HT1080 (cell line): ENCODE results near the gene GAA. TPM values are rescaled to one million over a fixed set of nuclear protein-coding genes. Genes with fewer than 3 reads are reported as not detected.

ENCODE experiments used
- small RNA-seq: library from RNA; depleted of rRNA; stranded (forward); fragments of <200 nt; gene quantifications from one replicate; pipeline ENCODE3, GENCODE V24; 2014
- total RNA-seq: library from RNA; depleted of rRNA; stranded (reverse); fragments of >200 nt; shearing (Covaris generic); gene quantifications from 2 replicates; pipeline ENCODE4 v1.2.3, GENCODE V29; 2014; rRNA removed

The GAA gene
- total RNA-seq, 1 experiment from 2014 or later, result 10.0 TPM

Small RNA genes within 50 kb of the gene (small RNA-seq; reads per million reads assigned to genes)
- gene AC087741.2 (not detected), gene MIR1268B (not detected)

Other genes starting within 250 kb of the GAA start
- gene TBC1D16, start 65.7 kb upstream of the GAA start, total RNA-seq, result 24.1 and 24.4 TPM in 2 replicates
- gene CCDC40, start 64.9 kb upstream of the GAA start, total RNA-seq, result 0.27 and 2.0 TPM in 2 replicates
- gene EIF4A3, start 45.5 kb downstream of the GAA start, total RNA-seq, result 150 TPM in 2 replicates
- not detected in 2 replicates for gene CARD14, start 68.4 kb downstream of the GAA start, total RNA-seq
- 3.5 and 6.0 TPM in 2 replicates for gene SGSH, start 118.8 kb downstream of the GAA start, total RNA-seq
- gene SLC26A11, start 118.8 kb downstream of the GAA start, total RNA-seq, result 1.5 and 4.0 TPM in 2 replicates
- gene RNF213, start 159.3 kb downstream of the GAA start, total RNA-seq, result 28.6 and 28.8 TPM in 2 replicates